ENCODE data around the gene GNAL.

Gene GNAL

GRCh38 chr18:11775436-11776174, 86.5 kb downstream of the GNAL start:
- DNase-seq: no peak

- DNase-seq: no peak
Observed at GRCh38 chr18:11780042-11780441, 91.0 kb downstream of the GNAL start.

GRCh38 chr18:11783716-11784331, 94.8 kb downstream of the GNAL start:
- no peak for DNase-seq

GRCh38 chr18:11784674-11785304, 95.7 kb downstream of the GNAL start:
- no peak for DNase-seq

- no peak for DNase-seq
Observed at GRCh38 chr18:11785444-11786055, 96.5 kb downstream of the GNAL start.

DNA sequence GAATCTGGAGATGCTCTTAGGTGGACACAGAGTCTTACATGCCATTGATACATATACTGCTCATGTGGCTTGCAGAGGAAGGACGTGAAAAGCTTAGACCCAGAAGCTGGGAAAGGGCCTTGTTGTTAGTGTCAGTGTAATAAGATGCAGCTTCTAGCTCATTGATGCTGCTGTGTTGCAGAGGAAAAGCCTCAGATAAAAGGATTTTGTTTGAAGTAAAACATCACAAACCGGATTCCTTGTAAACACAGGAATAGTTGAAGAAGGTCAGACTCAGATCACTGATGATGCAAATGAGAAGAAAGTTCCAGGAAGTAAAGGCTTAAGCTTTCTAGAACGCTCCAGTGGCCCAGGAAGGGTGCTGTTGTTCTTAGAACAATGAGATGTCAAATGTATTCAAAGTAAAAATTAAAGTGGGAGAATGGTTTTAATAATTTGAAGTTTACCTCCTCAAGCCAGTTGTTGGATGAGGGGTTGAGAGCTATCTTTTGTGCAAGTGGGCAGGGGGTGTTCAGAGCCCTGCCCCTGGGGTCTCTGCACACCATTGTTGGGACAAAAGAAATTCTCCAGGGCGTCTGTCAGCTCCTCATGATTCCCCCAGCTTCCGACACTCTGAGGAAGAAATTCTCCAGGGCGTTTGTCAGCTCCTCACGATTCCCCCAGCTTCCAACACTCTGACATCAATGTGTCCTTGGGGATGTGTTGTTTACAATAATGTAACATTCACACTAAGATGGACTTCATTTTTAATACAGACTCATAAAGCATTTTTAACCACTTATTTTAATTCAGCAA, 100.8 kb downstream of the GNAL start:
- DNase-seq: no peak

GRCh38 chr18:11791131-11791530, 102.1 kb downstream of the GNAL start:
- DNase-seq: no peak

DNA sequence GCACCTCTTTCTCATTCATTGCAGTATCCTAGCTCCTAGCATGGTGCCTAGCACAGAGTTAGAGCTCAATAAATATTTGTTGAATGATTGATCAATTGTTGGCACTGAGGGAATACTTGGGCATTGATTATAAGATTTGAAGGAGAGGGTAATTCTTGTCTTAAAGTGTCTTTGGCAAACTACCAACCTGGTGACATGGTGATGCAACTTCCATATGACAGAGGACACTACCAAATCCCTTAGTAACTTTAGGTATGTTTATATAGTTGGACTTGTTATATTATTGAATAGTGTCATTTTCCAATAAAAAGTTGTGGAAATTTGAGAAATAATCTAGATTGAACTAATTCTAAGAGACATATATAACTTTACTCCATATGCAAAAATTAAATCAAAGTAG, 103.6 kb downstream of the GNAL start:
- no peak for DNase-seq

- no peak for DNase-seq
Observed at GRCh38 chr18:11794195-11794594, 105.1 kb downstream of the GNAL start.

GRCh38 chr18:11795916-11796315, 106.9 kb downstream of the GNAL start:
- no peak for DNase-seq

DNA sequence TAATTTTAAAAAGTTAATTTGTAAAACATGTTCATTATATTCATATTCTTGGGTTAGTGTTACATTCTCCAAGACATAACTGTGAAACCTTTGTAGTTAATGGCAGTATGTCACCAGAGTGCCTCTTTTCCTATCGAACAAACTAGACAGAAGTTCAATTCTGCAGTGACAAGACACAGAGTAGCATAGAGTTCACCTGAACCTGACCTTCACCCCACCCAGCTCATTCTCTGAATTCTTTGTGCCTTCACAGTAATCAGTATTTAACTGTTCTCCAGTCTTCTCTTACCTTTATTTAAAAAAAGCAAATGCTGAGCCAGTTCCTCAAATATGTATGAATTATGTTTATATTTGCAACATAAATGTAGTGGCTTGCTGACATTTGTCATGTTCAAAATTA, 109.2 kb downstream of the GNAL start:
- no peak for DNase-seq

- DNase-seq: no peak
Observed at GRCh38 chr18:11799066-11799465, 110.0 kb downstream of the GNAL start.

DNA sequence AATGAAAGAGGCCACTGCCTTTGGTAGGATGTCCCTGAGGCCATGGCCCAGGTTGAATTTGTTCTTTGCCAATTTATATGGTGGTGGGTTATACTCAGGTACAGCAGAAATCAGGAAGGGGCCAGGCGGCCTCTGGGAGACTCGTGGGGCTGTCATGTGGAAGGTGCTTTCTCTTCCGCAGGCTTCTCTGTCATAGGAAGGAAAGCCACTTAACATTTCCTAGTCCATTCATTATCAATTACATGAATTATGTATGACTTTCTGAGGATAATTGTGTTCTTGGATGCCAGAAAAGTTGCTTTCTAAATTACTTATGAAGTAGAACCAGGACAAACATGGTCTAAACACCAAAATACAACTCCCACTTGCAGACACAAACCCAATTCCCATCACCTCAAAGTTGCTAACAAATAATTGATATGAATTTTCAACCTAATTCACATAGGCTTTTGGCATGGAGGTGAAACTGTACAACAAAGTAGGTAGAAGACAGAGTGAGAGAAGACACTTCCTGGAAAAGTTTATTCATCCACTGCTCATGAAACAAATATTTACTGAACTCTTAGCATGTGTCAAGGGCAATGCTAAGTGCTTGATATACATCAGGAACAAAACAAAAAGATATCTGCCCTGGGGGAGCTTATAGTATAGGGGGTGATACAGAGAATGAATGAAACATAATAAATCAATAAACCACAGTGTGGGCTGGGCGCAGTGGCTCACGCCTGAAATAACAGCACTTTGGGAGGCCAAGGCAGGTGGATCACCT, 111.7 kb downstream of the GNAL start:
- DNase-seq: no peak

DNA sequence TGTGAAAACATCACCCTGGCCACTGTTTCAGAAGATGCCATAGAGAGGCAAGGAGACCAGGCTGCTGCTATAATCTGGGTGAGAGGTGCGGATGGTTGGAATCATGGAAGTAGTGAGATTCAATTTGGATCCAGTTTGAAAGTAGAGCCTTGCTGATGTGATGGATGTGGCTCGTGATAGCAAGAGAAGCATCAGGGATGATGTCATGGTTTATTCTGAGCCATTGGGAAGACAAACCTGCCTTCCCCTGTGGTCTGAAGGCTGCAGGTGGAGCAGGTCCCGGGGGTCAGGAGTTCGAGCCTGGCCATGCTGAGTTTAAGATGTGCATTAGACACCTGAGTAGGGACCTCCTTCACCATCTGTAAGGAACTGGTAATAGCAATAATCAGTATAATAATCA, 112.5 kb downstream of the GNAL start:
- no peak for DNase-seq

GRCh38 chr18:11802158-11802557, 113.1 kb downstream of the GNAL start:
- no peak for DNase-seq

DNA sequence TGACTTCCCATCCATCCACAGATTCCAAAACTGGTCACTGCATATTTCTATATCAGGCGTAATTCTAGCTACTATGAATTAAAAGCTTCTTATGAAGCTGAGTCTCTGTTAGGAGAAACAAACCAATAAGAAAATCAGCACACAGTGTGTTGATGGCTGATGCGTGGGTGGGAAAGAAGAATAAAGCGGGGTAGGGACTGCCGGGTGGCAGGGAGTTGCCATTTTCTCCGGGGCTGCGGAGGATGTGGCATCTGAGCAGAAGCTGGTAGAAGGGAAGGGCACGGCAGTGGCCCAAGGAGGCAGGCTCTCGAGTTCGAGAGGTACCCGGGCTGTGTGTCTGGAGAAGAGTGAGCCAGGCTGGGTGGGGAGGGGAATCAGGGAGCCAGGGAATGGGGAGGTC, 113.5 kb downstream of the GNAL start:
- DNase-seq: no peak

GRCh38 chr18:11807233-11807632, 118.2 kb downstream of the GNAL start:
- DNase-seq: no peak

- peak; percentile 42 for DNase-seq
Observed at GRCh38 chr18:11808001-11808855, 119.2 kb downstream of the GNAL start.

- no peak for DNase-seq
Observed at GRCh38 chr18:11809895-11810294, 120.8 kb downstream of the GNAL start.

GRCh38 chr18:11810379-11810778, 121.3 kb downstream of the GNAL start:
- no peak for DNase-seq

DNA sequence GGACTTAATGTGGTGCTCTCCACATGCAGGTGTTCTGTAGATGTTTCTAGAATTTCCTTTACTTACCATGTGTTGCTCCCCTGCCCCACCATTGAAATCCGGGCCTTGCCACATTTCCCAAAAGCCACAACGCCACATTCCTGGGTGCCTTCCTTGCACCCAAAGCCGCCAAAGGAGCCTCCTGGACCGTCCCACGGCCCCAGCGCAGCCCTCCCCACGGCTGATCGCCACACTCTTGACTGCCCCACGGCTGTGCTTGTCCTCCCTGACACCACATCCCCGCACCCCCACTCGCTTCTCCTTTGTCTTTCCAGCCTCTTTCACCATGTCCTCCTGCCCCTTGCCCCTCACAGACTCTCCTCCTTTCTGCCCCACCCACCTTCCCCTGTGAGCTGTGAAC, 121.9 kb downstream of the GNAL start:
- DNase-seq: no peak

Measured in kidney glomerular epithelial cell (primary cell).